Endothelial cell of umbilical vein (primary cell): ENCODE results near the gene ZMIZ1. TPM values are rescaled to one million over a fixed set of nuclear protein-coding genes. Genes with fewer than 3 reads are reported as not detected.

Experiments used
- BruUV-seq: library from RNA; stranded (reverse); fragments of 400-500 nt; replicated peaks from 2 replicates; lab custom pipeline; 2021; lab: Mats Ljungman, UMichigan
- CTCF ChIA-PET: fragments of 300-600, 350-600 bp; sonication (Branson Sonifier 250); formaldehyde crosslinking; loops from one replicate; lab custom pipeline; 2021; ENCODE audit warnings: antibody characterized with exemption, inconsistent platforms; lab: Charles Lee
- POLR2A ChIA-PET: fragments of 300-600, 350-600 bp; sonication (Branson Sonifier 250); formaldehyde crosslinking; loops from one replicate; lab custom pipeline; 2021; ENCODE audit warnings: antibody characterized with exemption, inconsistent platforms; lab: Charles Lee
- DNase-seq: peaks from one replicate; pipeline ENCODE4 v3.0.0-alpha.2; 2011; ENCODE audit warnings: low read depth, low spot score
- FAIRE-seq: peaks from 2 replicates; lab custom pipeline; 2011; peaks lifted over from hg19 to GRCh38; lab: Jason Lieb, UNC
- H2AFZ ChIP-seq: 2 replicates; pipeline ENCODE4 v1.6.0; 2012; ENCODE audit warnings: low read depth, low read length, control low read depth, inconsistent platforms
- H3K27ac ChIP-seq: 2 replicates; pipeline ENCODE4 v1.5.1; 2011; ENCODE audit warnings: low read depth, mild to moderate bottlenecking, control low read depth, low read length, moderate library complexity; ENCODE audit not compliant: insufficient read depth
- H3K27me3 ChIP-seq, 2 experiments: 2 replicates each; pipeline versions ENCODE4 v1.6.0 to v1.6.1; 2011; ENCODE audit warnings: low read length in 2 of 2, mixed read lengths in 1 of 2; ENCODE audit not compliant: control insufficient read depth in 2 of 2, insufficient read depth in 2 of 2
- H3K36me3 ChIP-seq, 2 experiments: 2 replicates in 1 of 2; 3 replicates in 1 of 2; pipeline ENCODE4 v1.5.1; 2011; ENCODE audit warnings: low read length in 2 of 2, mild to moderate bottlenecking in 1 of 2, moderate library complexity in 1 of 2; ENCODE audit not compliant: control insufficient read depth in 2 of 2, insufficient read depth in 2 of 2; ENCODE audit errors: extremely low read depth in 1 of 2
- H3K4me1 ChIP-seq: 3 replicates; pipeline ENCODE4 v1.5.1; 2011; ENCODE audit warnings: mild to moderate bottlenecking, low read length; ENCODE audit not compliant: control insufficient read depth, insufficient read depth; ENCODE audit errors: extremely low read depth
- H3K4me2 ChIP-seq: 2 replicates; pipeline ENCODE4 v1.6.1; 2011; ENCODE audit warnings: low read length, control low read depth, mixed read lengths; ENCODE audit not compliant: insufficient read depth
- H3K4me3 ChIP-seq, 3 experiments: fragments of 200-600 bp in 1 of 3; sonication (generic), shearing (Covaris generic) in 1 of 3; replicated peaks in 1 of 3; 2 replicates each; pipeline ENCODE4 v1.5.1; 2011 to 2016; ENCODE audit warnings: control low read depth in 3 of 3, low read length in 3 of 3, mild to moderate bottlenecking in 2 of 3, inconsistent platforms in 1 of 3, low read depth in 1 of 3, moderate library complexity in 1 of 3; ENCODE audit not compliant: insufficient read depth in 1 of 3
- H3K79me2 ChIP-seq: 2 replicates; pipeline ENCODE4 v1.6.0; 2012; ENCODE audit warnings: low read length, inconsistent platforms; ENCODE audit not compliant: control insufficient read depth, insufficient read depth
- H3K9ac ChIP-seq: replicated peaks from 2 replicates; pipeline ENCODE3; 2011; ENCODE audit warnings: low read length, control low read depth; ENCODE audit not compliant: insufficient read depth; ENCODE audit errors: extremely low read depth
- H3K9me1 ChIP-seq: replicated peaks from 3 replicates; pipeline ENCODE4 v1.6.0; 2011; ENCODE audit warnings: mild to moderate bottlenecking, low read length; ENCODE audit not compliant: control insufficient read depth, insufficient read depth; ENCODE audit errors: extremely low read depth
- H3K9me3 ChIP-seq: replicated peaks from 2 replicates; pipeline ENCODE4 v1.5.1; 2012; ENCODE audit warnings: low read length, inconsistent platforms; ENCODE audit not compliant: control insufficient read depth, insufficient read depth
- H4K20me1 ChIP-seq: replicated peaks from 2 replicates; pipeline ENCODE3; 2011; ENCODE audit warnings: mild to moderate bottlenecking, low read length; ENCODE audit not compliant: control insufficient read depth, insufficient read depth; ENCODE audit errors: extremely low read depth
- CTCF ChIP-seq, 2 donors: IDR thresholded peaks; 1 replicate in 1 of 2; 2 replicates in 1 of 2; pipeline ENCODE4 v1.5.1; 2011; ENCODE audit warnings: low read length in 2 of 2, mild to moderate bottlenecking in 2 of 2, moderate library complexity in 2 of 2, control low read depth in 1 of 2, inconsistent platforms in 1 of 2, low read depth in 1 of 2; ENCODE audit not compliant: insufficient read depth in 1 of 2; ENCODE audit errors: extremely low read depth in 1 of 2
- EZH2 ChIP-seq: IDR thresholded peaks from 2 replicates; pipeline ENCODE4 v1.6.1; 2012; ENCODE audit warnings: borderline replicate concordance, low read depth, mild to moderate bottlenecking, moderate library complexity, low read length, inconsistent platforms; ENCODE audit not compliant: severe bottlenecking
- FOS ChIP-seq: IDR thresholded peaks from 2 replicates; pipeline ENCODE4 v1.6.1; 2011; ENCODE audit warnings: mild to moderate bottlenecking, low read length, moderate library complexity, borderline replicate concordance; ENCODE audit not compliant: insufficient read depth
- GATA2 ChIP-seq: IDR thresholded peaks from 2 replicates; pipeline ENCODE4 v1.7.0; 2011; ENCODE audit warnings: low read depth, mild to moderate bottlenecking, moderate library complexity, mixed read lengths, low read length; ENCODE audit not compliant: insufficient read length, insufficient read depth
- JUN ChIP-seq: IDR thresholded peaks from 2 replicates; pipeline ENCODE4 v1.6.1; 2011; ENCODE audit warnings: borderline replicate concordance, low read depth; ENCODE audit not compliant: insufficient read length, insufficient read depth
- MYC ChIP-seq: IDR thresholded peaks from one replicate; pipeline ENCODE4 v1.6.1; 2011; ENCODE audit warnings: mild to moderate bottlenecking, low read depth, low read length
- POLR2A ChIP-seq: IDR thresholded peaks from 2 replicates; pipeline ENCODE4 v1.6.1; 2012; ENCODE audit warnings: low read depth, mild to moderate bottlenecking, control low read depth, low read length
- POLR2AphosphoS5 ChIP-seq: IDR thresholded peaks from 2 replicates; pipeline ENCODE4 v1.6.1; 2012; ENCODE audit warnings: low read depth, mild to moderate bottlenecking, control low read depth, low read length, moderate library complexity; ENCODE audit not compliant: insufficient read depth
- dilution Hi-C: fragments of 300-500 bp; cut with MboI; formaldehyde crosslinking; loops from one replicate; pipeline ENCODE4 v1.15.0; 2019; ENCODE audit warnings: low sequenced_read_pairs; ENCODE audit not compliant: extremely low pct_ligation_motif_present
- intact Hi-C: fragments of 100-400 bp; cut with micrococcal nuclease; formaldehyde crosslinking; loops from one replicate; pipeline ENCODE4 v1.10.0; 2022
- polyA plus RNA-seq, 4 experiments: library from polyadenylated mRNA; depleted of rRNA in 3 of 4; stranded (reverse) in 3 of 4; unstranded in 1 of 4; fragments of >200 nt; gene quantifications; 2 replicates each; pipeline versions ENCODE4 v1.2.1 to v1.2.3, GENCODE V29; 2011 to 2012; ENCODE audit warnings: missing spikeins in 1 of 4
- total RNA-seq: library from RNA; stranded (reverse); gene quantifications from 2 replicates; pipeline ENCODE4 v1.2.3, GENCODE V29; 2021
- TF ChIP-seq, protein P1 (sequence below): IDR thresholded peaks from 2 replicates; pipeline ENCODE4 v1.6.1; 2011; ENCODE audit not compliant: insufficient read depth, insufficient read length

Gene ZMIZ1
- total and polyA plus RNA-seq, 2 donors (not counting 3 experiments of a cell fraction or from before 2014, with no cell fraction given) = 12.5 to 46.7 TPM

DNA sequence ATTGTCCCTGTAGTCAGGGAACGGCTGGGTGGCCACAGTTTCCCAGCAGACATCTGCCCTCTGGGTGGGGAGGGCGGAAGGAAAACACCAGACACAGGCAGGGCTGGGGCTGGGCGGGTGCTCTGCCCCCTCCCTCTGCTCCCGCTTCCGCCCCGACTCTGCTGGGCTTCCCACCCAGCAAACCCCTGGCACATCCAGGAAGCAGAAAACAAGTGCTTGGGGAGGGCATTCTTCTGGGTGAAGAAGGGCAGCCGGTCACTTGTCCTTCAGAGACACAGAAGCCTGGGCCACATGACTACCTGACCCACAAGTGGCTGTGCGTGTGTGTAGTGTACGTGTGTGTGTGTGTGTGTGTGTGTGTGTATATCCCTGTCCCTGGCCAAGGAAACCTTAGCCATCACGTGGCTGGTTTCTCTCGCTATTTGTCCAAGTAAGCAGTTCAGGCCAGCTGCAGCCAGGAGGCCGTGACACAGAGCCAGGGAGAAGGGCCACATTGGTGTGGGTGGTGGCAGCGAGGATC lies 77.9 kb downstream of the ZMIZ1 start:
- Histone ChIP-seq H3K9ac (no peak overlapping the region), H3K9me1 (no peaks in the 10 kb centered on the region), H4K20me1 (no peaks in the 10 kb centered on the region), H3K36me3 (peaks cover 0 to 5% of the 10 kb centered on the region in 2 experiments), H3K4me1 (peaks cover 78% of the 10 kb centered on the region), H3K4me2 (no peak overlapping the region), H3K4me3 (no peak overlapping the region), H3K27me3 (no peaks in the 10 kb centered on the region), H3K79me2 (no peaks in the 10 kb centered on the region), H2AFZ (no peak overlapping the region), H3K9me3 (no peaks in the 10 kb centered on the region), H3K27ac (peak overlapping the region; percentile 72)
- ChIA-PET POLR2A (no interaction called here), CTCF (interaction anchor here (1.4 kb wide), 1 partner anchor 17 kb away, joined by 3 read pairs; no protein-coding TSS in a partner anchor)
- peak; percentile 67 for DNase-seq
- dilution Hi-C loops (no loop called here), intact Hi-C loops (loop anchor here (1.0 kb wide), 1 partner anchor 17 kb away; no protein-coding TSS in a partner anchor)
- FAIRE-seq = peak; percentile 83
- no peak for TF ChIP-seq GATA2
- peak in 1 of 2 donors; percentile 9 for TF ChIP-seq CTCF (IDR thresholded peaks at IDR 0.05; ENCODE audit: extremely low read depth in 1 of 2, insufficient read depth in 1 of 2, low read depth in 1 of 2, low read length in 2 of 2)
- no peak for TF ChIP-seq FOS
- no peak for TF ChIP-seq MYC
- TF ChIP-seq JUN = no peak
- TF ChIP-seq POLR2AphosphoS5 = peak; percentile 34
- no peak for TF ChIP-seq POLR2A
- TF ChIP-seq, protein P1, sequence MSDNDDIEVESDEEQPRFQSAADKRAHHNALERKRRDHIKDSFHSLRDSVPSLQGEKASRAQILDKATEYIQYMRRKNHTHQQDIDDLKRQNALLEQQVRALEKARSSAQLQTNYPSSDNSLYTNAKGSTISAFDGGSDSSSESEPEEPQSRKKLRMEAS = peak; percentile 59
- no peak for TF ChIP-seq EZH2
- BruUV-seq = no TSS peak
